Trophoblast cell (in vitro differentiated cells and primary cell): ENCODE results near the gene PLXDC1.

Source experiments
- DNase-seq, 2 donors: peaks; one replicate each; pipeline ENCODE4 v3.0.0-alpha.2; 2016
- H2AFZ ChIP-seq: 2 replicates; pipeline ENCODE4 v1.6.1; 2013; ENCODE audit warnings: low read length, moderate library complexity, mild to moderate bottlenecking; ENCODE audit not compliant: insufficient read depth, poor library complexity
- H2AK5ac ChIP-seq: 2 replicates; pipeline ENCODE4 v1.6.1; 2013; ENCODE audit warnings: mild to moderate bottlenecking, low read length
- H2BK120ac ChIP-seq: 2 replicates; pipeline ENCODE4 v1.6.1; 2013; ENCODE audit warnings: low read length, mild to moderate bottlenecking, moderate library complexity; ENCODE audit not compliant: insufficient read depth, poor library complexity
- H2BK12ac ChIP-seq: 2 replicates; pipeline ENCODE4 v1.6.1; 2013; ENCODE audit warnings: mild to moderate bottlenecking, low read length, moderate library complexity
- H2BK5ac ChIP-seq: 2 replicates; pipeline ENCODE4 v1.6.1; 2013; ENCODE audit warnings: low read length, low read depth, moderate library complexity, mild to moderate bottlenecking; ENCODE audit not compliant: poor library complexity
- H3K14ac ChIP-seq: 2 replicates; pipeline ENCODE4 v1.6.1; 2013; ENCODE audit warnings: mild to moderate bottlenecking, low read length
- H3K18ac ChIP-seq: 2 replicates; pipeline ENCODE4 v1.6.1; 2013; ENCODE audit warnings: mild to moderate bottlenecking, low read length
- H3K23ac ChIP-seq: 2 replicates; pipeline ENCODE4 v1.6.1; 2013; ENCODE audit warnings: low read length
- H3K27ac ChIP-seq: 2 replicates; pipeline ENCODE4 v1.5.1; 2013; ENCODE audit warnings: low read depth, mild to moderate bottlenecking, inconsistent platforms, low read length, moderate library complexity
- H3K27me3 ChIP-seq: 2 replicates; pipeline ENCODE4 v1.6.1; 2013; ENCODE audit warnings: inconsistent platforms, mild to moderate bottlenecking, low read length, moderate library complexity; ENCODE audit not compliant: insufficient read depth
- H3K36me3 ChIP-seq, 2 experiments: 1 replicate in 1 of 2; 2 replicates in 1 of 2; pipeline ENCODE4 v1.6.1; 2013; ENCODE audit warnings: low read length in 2 of 2, mild to moderate bottlenecking in 2 of 2, moderate library complexity in 1 of 2; ENCODE audit not compliant: insufficient read depth in 2 of 2, control insufficient read depth in 1 of 2
- H3K4ac ChIP-seq: 2 replicates; pipeline ENCODE4 v1.6.1; 2013; ENCODE audit warnings: low read depth, mild to moderate bottlenecking, low read length, moderate library complexity
- H3K4me1 ChIP-seq, 2 experiments: 1 replicate in 1 of 2; 2 replicates in 1 of 2; pipeline ENCODE4 v1.6.1; 2013; ENCODE audit warnings: low read length in 2 of 2, mild to moderate bottlenecking in 2 of 2, moderate library complexity in 1 of 2; ENCODE audit not compliant: insufficient read depth in 2 of 2, control insufficient read depth in 1 of 2
- H3K4me2 ChIP-seq: 2 replicates; pipeline ENCODE4 v1.6.1; 2013; ENCODE audit warnings: inconsistent platforms, mild to moderate bottlenecking, low read length, moderate library complexity
- H3K4me3 ChIP-seq: 2 replicates; pipeline ENCODE4 v1.5.1; 2013; ENCODE audit warnings: mild to moderate bottlenecking, low read depth, low read length, inconsistent platforms
- H3K79me1 ChIP-seq: one replicate; pipeline ENCODE4 v1.6.1; 2013; ENCODE audit warnings: low read length
- H3K79me2 ChIP-seq: 2 replicates; pipeline ENCODE4 v1.6.1; 2013; ENCODE audit warnings: low read length, mild to moderate bottlenecking; ENCODE audit not compliant: control insufficient read depth, insufficient read depth, poor library complexity
- H3K9ac ChIP-seq: 2 replicates; pipeline ENCODE4 v1.6.1; 2013; ENCODE audit warnings: mild to moderate bottlenecking, low read length
- H3K9me3 ChIP-seq: 2 replicates; pipeline ENCODE4 v1.6.1; 2013; ENCODE audit warnings: low read depth, mild to moderate bottlenecking, control low read depth, inconsistent platforms, low read length; ENCODE audit not compliant: insufficient read depth
- H4K12ac ChIP-seq: 2 replicates; pipeline ENCODE4 v1.6.1; 2013; ENCODE audit warnings: low read depth, mild to moderate bottlenecking, low read length, moderate library complexity
- H4K8ac ChIP-seq: 2 replicates; pipeline ENCODE4 v1.6.1; 2013; ENCODE audit warnings: low read depth, mild to moderate bottlenecking, low read length, moderate library complexity
- H4K91ac ChIP-seq: one replicate; pipeline ENCODE4 v1.6.1; 2013; ENCODE audit warnings: low read depth, mild to moderate bottlenecking, low read length, moderate library complexity
- whole genome bisulfite sequencing: extraction: QIAGEN DNeasy Blood & Tissue Kit; methylation state at CpG from one replicate; pipeline ENCODE4 v1.1.7; 2013; ENCODE audit warnings: missing lambda C conversion rate; ENCODE audit not compliant: insufficient read length, insufficient coverage; ENCODE audit errors: extremely low coverage; 5-methylcytosine and 5-hydroxymethylcytosine counted together

The PLXDC1 gene

DNA sequence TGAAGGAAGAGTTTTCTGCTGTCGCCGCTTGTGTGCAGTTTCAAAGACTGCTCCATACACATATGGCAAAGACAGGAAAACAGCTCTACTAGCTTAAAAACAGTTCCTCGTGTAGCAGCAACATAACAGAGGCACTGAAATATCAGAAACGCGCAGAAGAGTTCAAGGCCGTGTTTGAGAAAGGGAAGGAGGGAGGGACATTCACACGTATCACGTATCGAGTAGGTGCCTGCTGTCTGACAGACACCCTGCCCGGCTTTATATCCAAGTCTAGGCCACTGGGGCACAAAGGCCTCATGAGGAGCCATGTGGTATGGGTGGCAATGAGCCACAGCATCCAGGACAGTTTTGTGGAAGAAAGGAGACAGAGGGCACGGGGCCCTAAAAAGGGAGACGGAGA, 50.3 kb downstream of the PLXDC1 start:
- no CpG with 5 or more reads among the region's 12 CpGs for WGBS
- Histone ChIP-seq H3K79me2 (no peaks in the 10 kb centered on the region), H3K23ac (no peak overlapping the region), H4K91ac (no peak overlapping the region), H3K4me2 (no peak overlapping the region), H3K9me3 (no peaks in the 10 kb centered on the region), H3K79me1 (no peaks in the 10 kb centered on the region), H3K4me3 (no peak overlapping the region), H3K27me3 (no peaks in the 10 kb centered on the region), H3K27ac (no peak overlapping the region), H3K18ac (no peak overlapping the region), H2BK120ac (no peak overlapping the region), H2BK5ac (no peak overlapping the region), H2AFZ (no peak overlapping the region), H2BK12ac (no peak overlapping the region), H4K8ac (no peak overlapping the region), H3K14ac (no peak overlapping the region), H3K36me3 (no peaks in the 10 kb centered on the region), H3K4me1 (no peaks in the 10 kb centered on the region), H2AK5ac (no peak overlapping the region), H3K4ac (no peak overlapping the region), H3K9ac (no peak overlapping the region), H4K12ac (no peak overlapping the region)
- no peak for DNase-seq

DNA sequence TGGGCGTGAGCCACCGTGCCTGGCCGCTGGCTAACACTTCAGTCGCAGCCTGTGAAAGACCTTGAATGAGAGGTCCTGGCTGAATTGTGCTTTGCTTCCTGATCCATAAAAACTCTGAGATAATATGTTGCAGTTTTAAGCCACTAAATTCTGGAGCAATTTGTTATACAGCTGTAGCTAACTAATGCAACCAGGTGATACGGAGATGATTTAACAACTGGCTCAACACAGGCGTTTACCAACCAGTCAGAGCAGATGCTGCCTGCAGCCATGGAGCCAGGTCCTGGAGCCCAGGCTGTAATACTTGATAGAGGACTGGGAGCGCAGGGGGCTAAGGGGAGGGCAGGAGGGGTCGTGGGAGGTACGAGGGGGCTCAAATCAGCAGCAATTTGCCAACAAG, 50.9 kb downstream of the PLXDC1 start:
- Histone ChIP-seq H3K27ac (no peak overlapping the region), H3K27me3 (no peaks in the 10 kb centered on the region), H3K4me1 (no peaks in the 10 kb centered on the region), H3K18ac (no peak overlapping the region), H3K4me3 (no peak overlapping the region), H3K36me3 (no peaks in the 10 kb centered on the region), H2AFZ (no peak overlapping the region), H2AK5ac (no peak overlapping the region), H4K12ac (no peak overlapping the region), H2BK120ac (no peak overlapping the region), H3K79me2 (no peaks in the 10 kb centered on the region), H3K23ac (no peak overlapping the region), H3K9ac (no peak overlapping the region), H2BK12ac (no peak overlapping the region), H4K8ac (no peak overlapping the region), H3K14ac (no peak overlapping the region), H3K79me1 (no peaks in the 10 kb centered on the region), H3K4ac (no peak overlapping the region), H2BK5ac (no peak overlapping the region), H3K9me3 (no peaks in the 10 kb centered on the region), H4K91ac (no peak overlapping the region), H3K4me2 (no peak overlapping the region)
- WGBS, result no CpG with 5 or more reads among the region's 9 CpGs
- DNase-seq, result no peak

DNA sequence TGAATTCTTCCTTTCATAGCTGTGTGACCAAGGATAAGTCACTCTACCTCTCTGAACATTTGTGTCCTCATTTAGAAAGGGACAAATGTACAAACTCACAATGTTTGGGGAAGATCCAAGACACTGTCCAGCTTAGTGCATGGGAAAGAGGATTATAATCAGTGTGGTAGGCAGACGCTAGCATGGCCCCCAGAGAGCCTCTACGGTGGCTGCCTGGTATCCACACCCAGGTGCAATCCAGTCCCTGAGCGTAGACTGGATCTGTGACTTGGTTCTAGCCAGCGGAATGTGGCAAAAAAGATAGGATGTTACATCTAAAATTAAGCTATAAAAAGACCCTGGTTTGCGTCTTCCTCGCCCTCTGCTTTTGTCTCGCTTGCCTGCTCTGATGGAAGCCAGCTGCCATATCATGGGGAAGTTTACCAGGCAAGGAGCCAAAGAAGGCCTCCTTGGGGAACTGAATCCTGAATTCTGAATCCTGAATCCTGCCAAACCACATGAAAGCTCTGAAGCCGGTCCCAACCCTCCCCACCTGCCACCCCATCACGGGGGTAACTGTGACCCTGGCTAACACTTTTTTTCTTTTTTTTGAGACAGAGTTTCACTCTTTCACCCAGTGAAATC, 51.7 kb downstream of the PLXDC1 start:
- Histone ChIP-seq H3K23ac (no peak overlapping the region), H4K91ac (no peak overlapping the region), H2AFZ (no peak overlapping the region), H3K4me3 (no peak overlapping the region), H3K4ac (no peak overlapping the region), H3K9ac (no peak overlapping the region), H2BK12ac (no peak overlapping the region), H3K36me3 (no peaks in the 10 kb centered on the region), H3K9me3 (no peaks in the 10 kb centered on the region), H3K27ac (no peak overlapping the region), H2BK5ac (no peak overlapping the region), H3K18ac (no peak overlapping the region), H3K4me2 (no peak overlapping the region), H3K79me2 (no peaks in the 10 kb centered on the region), H4K8ac (no peak overlapping the region), H2AK5ac (no peak overlapping the region), H3K27me3 (no peaks in the 10 kb centered on the region), H4K12ac (no peak overlapping the region), H3K4me1 (no peaks in the 10 kb centered on the region), H3K14ac (no peak overlapping the region), H3K79me1 (no peaks in the 10 kb centered on the region), H2BK120ac (no peak overlapping the region)
- WGBS, result no CpG with 5 or more reads among the region's 9 CpGs
- no peak for DNase-seq

GRCh38 chr17:39098588-39098987, 52.8 kb downstream of the PLXDC1 start:
- no peaks in the 10 kb centered on the region for H3K79me1 ChIP-seq
- H3K27ac ChIP-seq, result no peak overlapping the region
- H2BK5ac ChIP-seq, result no peak overlapping the region
- no peak overlapping the region for H2AFZ ChIP-seq
- H3K27me3 ChIP-seq, result no peaks in the 10 kb centered on the region
- no CpG with 5 or more reads among the region's 13 CpGs for WGBS
- no peak overlapping the region for H3K18ac ChIP-seq
- H3K9ac ChIP-seq, result no peak overlapping the region
- H3K9me3 ChIP-seq, result no peaks in the 10 kb centered on the region
- no peak overlapping the region for H3K4me2 ChIP-seq
- H3K79me2 ChIP-seq, result no peaks in the 10 kb centered on the region
- no peak overlapping the region for H4K8ac ChIP-seq
- H4K12ac ChIP-seq, result no peak overlapping the region
- no peak overlapping the region for H4K91ac ChIP-seq
- no peaks in the 10 kb centered on the region for H3K4me1 ChIP-seq
- H2AK5ac ChIP-seq, result no peak overlapping the region
- no peak for DNase-seq
- H3K4me3 ChIP-seq, result no peak overlapping the region
- no peak overlapping the region for H3K14ac ChIP-seq
- H3K23ac ChIP-seq, result no peak overlapping the region
- no peak overlapping the region for H2BK120ac ChIP-seq
- H3K4ac ChIP-seq, result no peak overlapping the region
- H2BK12ac ChIP-seq, result no peak overlapping the region
- H3K36me3 ChIP-seq, result no peaks in the 10 kb centered on the region
